Ovary (tissue), 3 donors: ENCODE measurements around the gene HBA2.

Source experiments
- CTCF ChIP-seq, 3 donors: fragments of 450-650 bp in 2 of 3; fragments of 200-600 bp in 1 of 3; IDR thresholded peaks; one replicate each; pipeline versions ENCODE4 v1.5.1 to v1.8.0; 2016 to 2022; ENCODE audit warnings: antibody characterized with exemption in 3 of 3, mild to moderate bottlenecking in 1 of 3
- EP300 ChIP-seq: sonication (generic); formaldehyde crosslinking; IDR thresholded peaks from one replicate; pipeline ENCODE4 v1.6.1; 2017; ENCODE audit warnings: antibody characterized with exemption
- donor health status: DM: no; HTN: no; CAD: no.

- TF ChIP-seq EP300 (no peak), CTCF (IDR thresholded peaks at IDR 0.05) (no peak)
Measured at GRCh38 chr16:155031-155398, 17.7 kb upstream of the HBA2 start.
